ENCODE measurements around the gene DCAF15.
A peak's percentile ranks its signal among the peaks of the same experiment; 100 is the strongest.

The DCAF15 gene

DNA sequence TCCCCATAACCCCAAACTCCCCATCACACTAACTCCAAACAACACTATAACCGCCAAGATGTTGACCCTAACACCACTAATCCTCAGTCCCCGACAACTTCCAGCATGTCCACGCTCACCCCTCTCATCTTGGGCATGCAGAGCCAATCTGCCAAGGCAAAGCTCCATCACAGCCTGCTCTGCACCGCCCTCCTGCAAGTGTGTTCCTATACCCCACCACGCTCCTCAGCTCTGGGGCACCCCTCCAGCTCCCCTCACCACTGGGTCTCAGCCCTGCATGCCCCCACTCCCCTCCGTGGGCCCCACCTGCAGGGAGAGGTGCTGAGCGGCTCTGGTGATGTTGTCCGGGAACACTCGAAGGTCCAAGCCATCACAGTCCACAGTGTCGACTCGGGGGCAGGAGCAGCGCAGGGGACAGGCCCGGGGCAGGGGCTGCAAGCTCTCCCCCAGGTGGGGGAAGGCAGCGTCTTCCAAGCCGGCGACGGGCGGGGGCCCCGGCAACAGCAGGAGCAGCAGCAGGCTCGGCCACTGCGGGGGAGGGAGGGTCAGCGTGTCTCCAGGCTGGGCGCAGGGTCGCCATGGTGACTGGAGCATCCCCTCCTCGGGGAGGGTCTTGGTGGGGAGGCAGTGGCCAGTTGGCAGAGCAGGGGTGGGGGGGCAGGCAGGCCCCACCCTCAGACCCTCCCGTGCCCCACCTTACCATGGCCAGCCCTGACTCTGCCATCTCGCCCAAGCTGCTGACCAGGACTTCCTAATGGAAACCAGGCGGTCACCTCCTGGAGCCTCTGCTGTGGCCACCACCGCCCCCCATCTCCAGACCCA is 14.6 kb upstream of the DCAF15 start:
- Histone ChIP-seq H3K9me3 (ENCODE audit: control insufficient read depth, insufficient read depth, low read length) (no peaks in the 10 kb centered on the region), H3K4me1 (ENCODE audit: insufficient read depth, low read length) (peaks cover 11% of the 10 kb centered on the region; the same call in 1 of the 2 replicates), H3K9ac (ENCODE audit: low read depth, low read length) (peak overlapping the region; percentile 3; the same call in 1 of the 2 replicates), H3K36me3 (ENCODE audit: insufficient read depth, low read length) (no peaks in the 10 kb centered on the region)

DNA sequence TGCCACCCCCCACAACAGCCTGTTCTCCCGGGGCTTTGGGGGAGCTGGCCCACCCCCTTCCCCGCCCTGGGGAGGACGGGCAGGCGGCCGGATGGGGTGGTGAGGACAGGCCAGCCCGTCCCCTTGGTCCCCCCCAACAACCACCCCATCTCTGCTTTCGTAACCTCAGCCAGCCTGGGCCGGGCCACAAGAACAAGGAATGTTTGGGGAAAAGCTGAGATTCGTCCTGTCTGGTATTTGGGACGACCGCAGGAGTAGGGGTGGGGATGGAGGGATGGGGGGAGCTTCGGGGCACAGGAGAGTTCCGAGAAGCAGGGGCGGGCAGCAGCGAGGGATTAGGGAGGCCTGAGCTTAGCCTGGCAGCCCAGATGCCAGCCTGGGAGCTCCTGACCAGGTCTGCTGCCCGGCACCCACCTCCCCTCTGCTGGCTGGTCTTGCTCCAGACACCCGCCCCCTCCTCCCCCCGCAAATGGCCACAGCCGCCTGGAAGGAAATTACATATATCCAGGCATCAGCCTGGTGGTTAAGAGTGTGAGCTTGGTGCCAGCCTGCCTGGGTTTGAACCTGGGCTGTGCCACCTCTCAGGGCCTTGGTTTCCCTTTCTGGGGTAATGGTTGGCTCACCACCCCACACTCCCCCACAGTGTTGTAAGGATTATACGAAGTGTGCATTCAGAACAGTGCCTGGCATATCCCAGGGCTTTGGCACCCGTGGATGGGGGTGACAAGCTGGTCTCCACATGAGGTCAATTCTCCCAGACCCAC is 13.8 kb upstream of the DCAF15 start, which contains the start of gene PODNL1:
TSS of gene PODNL1 (minus strand) at position 117 of the 764 bp plus-strand sequence. CDS start 236 bp downstream, outside the sequence.
- H3K4me1 ChIP-seq (ENCODE audit: insufficient read depth, low read length) = peaks cover 11% of the 10 kb centered on the region; the same call in 1 of the 2 replicates
- H3K9ac ChIP-seq (ENCODE audit: low read depth, low read length) = peak within 1 kb of the TSS; percentile 3; the same call in 1 of the 2 replicates
- no peaks in the 10 kb centered on the region for H3K9me3 ChIP-seq (ENCODE audit: control insufficient read depth, insufficient read depth, low read length)
- no peaks in the 10 kb centered on the region for H3K36me3 ChIP-seq (ENCODE audit: insufficient read depth, low read length)

DNA sequence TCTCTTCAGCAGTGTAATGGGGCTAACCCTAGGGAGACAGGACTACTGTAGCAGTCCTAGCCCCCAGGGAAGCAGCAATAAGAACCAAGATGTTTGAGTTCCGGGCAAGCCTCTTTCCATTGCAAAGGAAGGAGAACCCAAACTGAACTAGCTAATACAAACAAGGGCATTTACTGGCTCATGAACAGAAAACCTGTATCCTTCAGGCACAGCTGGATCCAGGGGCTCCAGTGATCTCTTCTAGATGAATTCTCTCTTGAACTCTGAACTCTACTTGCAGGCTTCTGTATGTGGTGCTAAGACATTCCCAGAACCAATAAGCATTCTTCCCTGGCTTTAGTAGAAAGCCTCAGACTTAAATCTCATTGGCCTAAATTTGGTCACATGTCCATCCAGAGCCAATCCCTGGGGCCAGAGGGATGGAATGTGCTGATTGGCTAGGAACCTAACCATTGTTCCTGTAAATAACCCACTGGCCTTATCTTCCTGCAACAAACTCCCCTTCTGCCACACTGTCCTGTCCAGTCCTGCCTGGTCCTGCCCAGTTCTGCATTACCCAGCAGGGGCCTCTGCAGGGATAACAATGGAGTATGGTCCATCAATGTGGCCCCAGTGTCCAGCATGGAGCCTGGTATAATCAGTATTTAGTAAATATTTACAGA is 10.2 kb upstream of the DCAF15 start:
- Histone ChIP-seq H3K9ac (ENCODE audit: low read depth, low read length) (no peak overlapping the region), H3K36me3 (ENCODE audit: insufficient read depth, low read length) (no peaks in the 10 kb centered on the region), H3K9me3 (ENCODE audit: control insufficient read depth, insufficient read depth, low read length) (no peaks in the 10 kb centered on the region; the same call in 1 of the 2 replicates), H3K4me1 (ENCODE audit: insufficient read depth, low read length) (no peaks in the 10 kb centered on the region; the same call in 1 of the 2 replicates)

DNA sequence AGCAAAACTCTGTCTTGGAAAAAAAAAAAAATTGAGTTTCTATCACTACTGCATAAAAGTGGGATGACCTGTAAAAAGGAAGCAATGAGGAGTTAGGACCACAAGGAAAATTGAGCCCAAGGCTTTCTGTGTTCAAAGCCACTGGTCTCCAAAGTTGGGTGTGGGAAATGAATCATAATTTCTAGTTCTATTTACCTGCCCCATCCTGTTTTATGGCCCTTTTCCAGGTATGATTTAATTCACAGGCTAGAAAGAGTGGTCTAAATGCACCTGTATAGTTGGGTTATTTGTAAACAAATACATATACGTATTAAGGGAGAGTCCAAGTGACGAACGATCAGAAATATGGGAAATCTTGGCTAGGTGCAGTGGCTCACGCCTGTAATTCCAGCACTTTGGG is 5.9 kb upstream of the DCAF15 start:
- Histone ChIP-seq H3K9ac (ENCODE audit: low read depth, low read length) (no peak overlapping the region), H3K4me1 (ENCODE audit: insufficient read depth, low read length) (no peaks in the 10 kb centered on the region), H3K36me3 (ENCODE audit: insufficient read depth, low read length) (no peaks in the 10 kb centered on the region), H3K9me3 (ENCODE audit: control insufficient read depth, insufficient read depth, low read length) (no peaks in the 10 kb centered on the region; the same call in 1 of the 2 replicates)

DNA sequence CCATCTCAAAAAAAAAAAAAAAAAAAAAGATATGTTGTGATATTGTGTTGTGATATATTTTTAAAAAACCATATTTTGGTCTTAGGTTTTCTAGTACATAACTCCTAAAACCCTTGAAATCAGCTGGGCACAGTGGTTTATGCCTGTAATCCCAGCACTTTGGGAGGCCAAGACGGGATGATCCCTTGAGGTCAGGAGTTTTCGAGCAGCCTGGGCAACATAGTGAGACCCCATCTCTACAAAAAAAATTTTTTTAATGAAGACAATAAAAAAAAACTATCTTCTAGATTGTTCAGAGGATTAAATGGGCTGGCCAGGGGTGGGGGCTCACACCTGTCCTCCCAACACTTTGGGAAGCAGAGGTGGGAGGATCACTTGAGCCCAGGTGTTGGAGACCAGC is 1.3 kb upstream of the DCAF15 start:
- H3K4me1 ChIP-seq (ENCODE audit: insufficient read depth, low read length) = no peaks in the 10 kb centered on the region
- peaks cover 1% of the 10 kb centered on the region; the same call in 1 of the 2 replicates for H3K36me3 ChIP-seq (ENCODE audit: insufficient read depth, low read length)
- H3K9ac ChIP-seq (ENCODE audit: low read depth, low read length) = no peak overlapping the region
- no peaks in the 10 kb centered on the region for H3K9me3 ChIP-seq (ENCODE audit: control insufficient read depth, insufficient read depth, low read length)

DNA sequence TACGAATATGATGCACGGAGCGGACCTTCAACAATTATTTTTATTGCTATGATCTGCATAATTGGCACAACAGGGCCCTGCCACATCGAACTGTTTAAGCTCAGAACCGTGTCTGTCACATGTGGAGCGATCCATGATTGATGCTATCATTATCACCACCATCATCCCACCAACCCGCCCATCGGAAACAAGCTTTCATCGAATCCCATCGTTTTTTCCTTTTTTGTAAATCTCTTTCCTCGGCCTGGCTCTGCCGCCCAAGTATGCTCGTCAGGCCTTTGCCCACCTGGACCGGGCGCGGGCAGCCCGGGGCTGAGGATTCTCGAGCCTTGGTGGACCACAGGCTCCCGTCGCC is 533 bp upstream of the DCAF15 start:
- Histone ChIP-seq H3K9ac (ENCODE audit: low read depth, low read length) (peak overlapping the region; percentile 29; the same call in 1 of the 2 replicates), H3K36me3 (ENCODE audit: insufficient read depth, low read length) (peaks cover 8% of the 10 kb centered on the region; the same call in 1 of the 2 replicates), H3K4me1 (ENCODE audit: insufficient read depth, low read length) (no peaks in the 10 kb centered on the region), H3K9me3 (ENCODE audit: control insufficient read depth, insufficient read depth, low read length) (no peaks in the 10 kb centered on the region)

DNA sequence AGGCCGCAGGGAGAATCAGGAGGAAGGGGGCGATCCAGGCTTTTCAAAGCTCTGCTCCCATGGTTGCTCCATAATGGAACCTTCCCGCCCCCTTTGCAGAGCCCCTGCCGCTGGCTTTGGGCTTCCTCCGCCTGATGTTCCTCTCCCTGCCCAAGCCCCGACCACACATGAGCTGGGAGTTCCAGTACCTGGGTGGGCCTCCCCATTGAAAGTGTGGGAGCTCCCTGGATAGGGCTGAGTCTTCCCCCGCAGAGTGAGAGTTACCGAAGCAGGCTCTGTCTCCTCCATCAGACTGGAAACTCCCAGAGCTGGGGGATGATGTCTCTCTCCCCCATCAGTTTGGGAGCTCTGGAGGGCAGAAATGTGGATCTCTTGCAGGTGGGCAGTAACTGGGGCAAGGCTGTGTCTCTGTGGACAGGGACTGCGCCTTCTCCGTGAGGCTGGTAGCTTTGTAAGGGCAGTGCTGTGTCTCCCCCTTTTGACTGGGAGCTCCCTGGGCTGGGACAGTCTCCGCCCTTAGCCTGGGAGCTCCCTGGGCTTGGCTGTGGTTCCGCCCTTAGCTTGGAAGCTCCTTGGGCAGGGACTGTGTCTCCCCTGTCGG is 722 bp downstream of the DCAF15 start:
- Histone ChIP-seq H3K4me1 (ENCODE audit: insufficient read depth, low read length) (no peaks in the 10 kb centered on the region), H3K9ac (ENCODE audit: low read depth, low read length) (peak overlapping the region; percentile 53), H3K36me3 (ENCODE audit: insufficient read depth, low read length) (peaks cover 20% of the 10 kb centered on the region), H3K9me3 (ENCODE audit: control insufficient read depth, insufficient read depth, low read length) (no peaks in the 10 kb centered on the region)

DNA sequence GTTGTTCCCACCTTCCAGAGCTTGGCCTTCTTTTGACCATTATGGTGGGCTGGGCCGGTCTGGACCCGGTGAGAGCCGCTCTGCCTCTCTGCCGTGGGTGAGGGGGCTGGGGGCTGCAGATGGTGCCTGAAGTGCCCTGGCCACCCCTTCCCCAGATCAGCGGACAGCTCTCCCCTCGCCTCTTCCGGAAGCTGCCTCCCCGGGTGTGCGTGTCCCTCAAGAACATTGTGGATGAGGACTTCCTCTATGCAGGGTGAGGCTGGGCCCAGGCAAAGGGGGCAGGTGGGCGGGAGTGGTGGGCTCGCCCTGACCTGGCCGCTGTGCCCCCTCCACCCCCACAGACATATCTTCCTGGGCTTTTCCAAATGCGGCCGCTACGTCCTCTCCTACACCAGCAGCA is 1.9 kb downstream of the DCAF15 start:
- Histone ChIP-seq H3K4me1 (ENCODE audit: insufficient read depth, low read length) (no peaks in the 10 kb centered on the region), H3K9ac (ENCODE audit: low read depth, low read length) (no peak overlapping the region), H3K36me3 (ENCODE audit: insufficient read depth, low read length) (peaks cover 20% of the 10 kb centered on the region), H3K9me3 (ENCODE audit: control insufficient read depth, insufficient read depth, low read length) (no peaks in the 10 kb centered on the region)

DNA sequence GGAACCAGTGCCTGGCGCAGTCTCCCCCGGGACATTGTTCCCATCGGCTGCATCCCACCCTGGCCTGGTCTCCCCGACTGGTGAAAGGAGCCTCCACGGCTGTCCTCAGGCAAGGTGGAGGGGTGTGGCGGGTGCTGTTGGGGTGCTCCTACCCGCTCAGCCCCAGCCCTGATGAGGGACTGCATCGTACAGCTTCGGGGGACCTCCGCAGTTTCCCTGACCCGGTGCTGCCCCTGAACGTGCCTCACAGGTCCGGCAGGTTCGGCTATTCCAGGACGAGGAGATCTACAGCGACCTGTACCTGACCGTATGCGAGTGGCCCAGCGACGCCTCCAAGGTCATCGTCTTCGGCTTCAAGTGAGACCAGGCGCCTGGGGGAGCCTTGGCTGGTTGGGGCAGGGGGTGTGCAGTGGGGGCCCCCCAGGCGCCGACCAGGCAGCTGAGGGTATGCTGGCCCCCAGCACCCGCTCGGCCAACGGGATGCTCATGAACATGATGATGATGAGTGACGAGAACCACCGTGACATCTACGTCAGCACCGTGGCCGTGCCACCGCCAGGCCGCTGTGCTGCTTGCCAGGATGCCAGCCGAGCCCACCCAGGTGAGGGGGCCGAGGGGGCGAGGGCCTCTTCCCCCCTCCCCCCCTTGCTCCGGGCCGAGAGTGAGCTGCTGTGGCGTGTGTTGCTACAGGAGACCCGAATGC is 3.5 kb downstream of the DCAF15 start:
- Histone ChIP-seq H3K9ac (ENCODE audit: low read depth, low read length) (no peak overlapping the region), H3K36me3 (ENCODE audit: insufficient read depth, low read length) (peaks cover 20% of the 10 kb centered on the region), H3K4me1 (ENCODE audit: insufficient read depth, low read length) (no peaks in the 10 kb centered on the region)

DNA sequence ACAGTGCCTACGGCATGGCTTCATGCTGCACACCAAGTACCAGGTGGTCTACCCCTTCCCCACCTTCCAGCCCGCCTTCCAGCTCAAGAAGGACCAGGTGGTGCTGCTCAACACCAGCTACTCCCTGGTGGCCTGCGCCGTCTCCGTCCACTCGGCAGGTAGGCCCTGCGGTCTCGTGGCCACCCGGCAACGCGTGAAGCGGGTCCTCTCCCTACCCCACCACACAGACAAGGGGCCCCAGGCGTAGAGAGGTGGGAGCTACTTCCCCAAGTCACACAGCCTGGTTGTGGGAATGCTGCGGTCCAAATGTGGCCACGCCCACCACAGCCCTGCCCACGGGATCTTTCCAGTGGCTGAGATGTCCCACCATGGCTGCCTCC is 4.0 kb downstream of the DCAF15 start:
- no peaks in the 10 kb centered on the region for H3K9me3 ChIP-seq (ENCODE audit: control insufficient read depth, insufficient read depth, low read length)
- H3K4me1 ChIP-seq (ENCODE audit: insufficient read depth, low read length) = no peaks in the 10 kb centered on the region; the same call in 1 of the 2 replicates
- peaks cover 20% of the 10 kb centered on the region for H3K36me3 ChIP-seq (ENCODE audit: insufficient read depth, low read length)
- H3K9ac ChIP-seq (ENCODE audit: low read depth, low read length) = no peak overlapping the region

More for the DNA sequence above, 3.5 kb downstream of the DCAF15 start:
- no peaks in the 10 kb centered on the region for H3K9me3 ChIP-seq (ENCODE audit: control insufficient read depth, insufficient read depth, low read length)

DNA sequence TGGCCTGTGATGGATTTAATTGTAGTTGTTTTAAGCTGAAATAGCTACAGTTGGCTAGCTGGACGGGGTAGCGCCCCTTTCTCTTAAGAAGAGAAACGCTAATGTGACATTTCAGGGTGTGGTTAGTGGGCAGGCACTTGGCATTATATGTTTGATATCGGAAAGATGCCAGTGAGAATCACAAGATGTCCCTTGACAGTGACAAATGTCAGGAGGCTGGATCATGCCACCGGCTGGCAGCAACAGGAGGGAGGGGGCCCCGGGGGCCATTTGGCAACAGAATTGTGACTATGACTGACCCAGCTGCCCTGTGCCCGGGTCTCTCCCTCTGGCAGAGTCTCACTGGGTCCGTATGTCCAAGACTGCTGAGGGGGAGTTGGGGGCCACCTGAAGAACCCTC is 4.7 kb downstream of the DCAF15 start:
- Histone ChIP-seq H3K36me3 (ENCODE audit: insufficient read depth, low read length) (peaks cover 20% of the 10 kb centered on the region), H3K9ac (ENCODE audit: low read depth, low read length) (no peak overlapping the region), H3K9me3 (ENCODE audit: control insufficient read depth, insufficient read depth, low read length) (no peaks in the 10 kb centered on the region), H3K4me1 (ENCODE audit: insufficient read depth, low read length) (no peaks in the 10 kb centered on the region; the same call in 1 of the 2 replicates)

DNA sequence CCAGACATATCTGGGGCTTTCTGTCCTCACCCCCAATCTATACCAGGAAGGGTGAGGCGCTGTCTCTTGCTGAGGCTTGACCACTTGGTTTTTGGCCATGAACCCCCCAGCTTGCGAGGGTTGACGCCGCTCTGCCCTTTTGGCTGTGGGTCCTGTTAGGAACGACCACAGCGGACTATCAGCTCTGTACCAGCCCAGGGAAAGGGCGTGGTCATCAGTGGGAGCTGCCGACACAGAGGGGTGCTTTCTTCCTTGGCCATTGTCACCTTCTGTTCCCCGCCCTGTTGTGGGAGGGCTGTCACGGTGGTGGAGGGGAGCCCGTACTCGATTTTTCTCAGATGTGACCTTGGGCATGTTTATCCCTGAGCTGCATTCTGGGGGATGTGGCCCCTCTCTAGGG is 5.7 kb downstream of the DCAF15 start:
- Histone ChIP-seq H3K9ac (ENCODE audit: low read depth, low read length) (no peak overlapping the region), H3K9me3 (ENCODE audit: control insufficient read depth, insufficient read depth, low read length) (no peaks in the 10 kb centered on the region), H3K4me1 (ENCODE audit: insufficient read depth, low read length) (no peaks in the 10 kb centered on the region; the same call in 1 of the 2 replicates), H3K36me3 (ENCODE audit: insufficient read depth, low read length) (peaks cover 20% of the 10 kb centered on the region)

DNA sequence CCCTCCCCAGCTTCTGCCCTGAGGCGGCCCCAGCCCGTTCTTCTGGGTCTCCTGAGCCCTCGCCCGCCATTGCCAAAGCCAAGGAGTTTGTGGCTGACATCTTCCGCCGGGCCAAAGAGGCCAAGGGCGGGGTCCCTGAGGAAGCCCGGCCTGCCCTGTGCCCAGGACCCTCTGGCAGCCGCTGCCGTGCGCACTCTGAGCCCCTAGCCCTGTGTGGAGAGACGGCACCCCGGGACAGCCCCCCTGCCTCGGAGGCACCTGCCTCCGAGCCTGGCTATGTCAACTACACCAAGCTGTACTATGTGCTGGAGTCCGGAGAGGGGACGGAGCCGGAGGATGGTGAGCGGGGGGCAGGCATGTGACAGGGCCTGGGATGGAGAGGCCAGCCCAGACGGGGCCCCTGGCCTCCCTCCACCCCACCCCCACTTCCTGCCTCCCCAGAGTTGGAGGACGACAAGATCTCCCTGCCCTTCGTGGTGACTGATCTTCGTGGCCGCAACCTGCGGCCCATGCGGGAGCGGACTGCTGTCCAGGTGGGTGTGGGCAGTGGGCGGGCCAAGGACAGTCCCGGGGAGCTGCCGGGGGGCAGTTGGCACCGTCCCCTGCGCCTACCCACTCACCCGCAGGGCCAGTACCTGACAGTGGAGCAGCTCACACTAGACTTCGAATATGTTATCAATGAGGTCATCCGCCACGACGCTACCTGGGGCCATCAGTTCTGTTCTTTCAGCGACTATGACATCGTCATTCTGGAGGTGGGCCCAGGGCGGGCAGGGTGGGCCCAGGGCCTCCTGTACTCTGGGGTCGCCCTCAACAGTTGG is 7.0 kb downstream of the DCAF15 start:
- Histone ChIP-seq H3K9me3 (ENCODE audit: control insufficient read depth, insufficient read depth, low read length) (no peaks in the 10 kb centered on the region), H3K9ac (ENCODE audit: low read depth, low read length) (no peak overlapping the region), H3K4me1 (ENCODE audit: insufficient read depth, low read length) (no peaks in the 10 kb centered on the region; the same call in 1 of the 2 replicates), H3K36me3 (ENCODE audit: insufficient read depth, low read length) (peaks cover 20% of the 10 kb centered on the region)
